GM19193 (cell line): ENCODE results near the gene PAGR1.

Experiments used
- POLR2A ChIP-seq: IDR thresholded peaks from 4 replicates; pipeline ENCODE4 v1.6.1; 2011; ENCODE audit not compliant: insufficient read depth, insufficient read length; ENCODE audit errors: extremely low read depth

PAGR1 gene

DNA sequence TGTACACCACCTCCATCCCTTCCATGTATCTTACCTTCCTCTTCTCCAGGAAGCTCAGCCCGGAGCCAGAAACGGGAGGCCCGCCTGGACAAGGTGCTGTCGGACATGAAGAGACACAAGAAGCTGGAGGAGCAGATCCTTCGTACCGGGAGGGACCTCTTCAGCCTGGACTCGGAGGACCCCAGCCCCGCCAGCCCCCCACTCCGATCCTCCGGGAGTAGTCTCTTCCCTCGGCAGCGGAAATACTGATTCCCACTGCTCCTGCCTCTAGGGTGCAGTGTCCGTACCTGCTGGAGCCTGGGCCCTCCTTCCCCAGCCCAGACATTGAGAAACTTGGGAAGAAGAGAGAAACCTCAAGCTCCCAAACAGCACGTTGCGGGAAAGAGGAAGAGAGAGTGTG is 3.6 kb downstream of the PAGR1 start:
- TF ChIP-seq POLR2A: no peak

DNA sequence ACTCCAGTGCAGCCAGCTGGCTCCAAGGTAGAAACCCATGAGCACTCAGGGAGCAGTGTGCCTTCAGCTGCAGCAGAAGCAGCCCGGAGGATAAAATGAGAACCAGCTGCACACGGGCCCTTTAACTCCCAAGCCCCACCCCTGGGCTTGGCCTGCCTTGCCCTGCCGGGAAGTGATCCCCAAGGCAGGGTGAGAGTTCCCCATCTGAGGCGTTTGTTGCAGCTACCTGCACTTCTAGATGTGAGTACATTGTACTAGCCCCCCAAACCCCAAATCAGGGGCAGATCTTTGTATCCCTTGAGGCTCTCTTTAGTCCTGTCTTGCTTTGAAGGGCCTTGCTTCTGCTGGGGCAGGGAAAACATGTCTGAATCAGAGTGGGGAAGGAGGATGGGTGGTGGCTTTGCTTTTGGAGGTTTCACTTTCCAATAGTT is 4.3 kb downstream of the PAGR1 start, which contains the start of gene MVP:
MVP (plus strand) TSS at position 192 of the 431 bp plus-strand sequence. CDS start 10,088 bp downstream, outside the sequence.
- TF ChIP-seq POLR2A: peak; percentile 66

DNA sequence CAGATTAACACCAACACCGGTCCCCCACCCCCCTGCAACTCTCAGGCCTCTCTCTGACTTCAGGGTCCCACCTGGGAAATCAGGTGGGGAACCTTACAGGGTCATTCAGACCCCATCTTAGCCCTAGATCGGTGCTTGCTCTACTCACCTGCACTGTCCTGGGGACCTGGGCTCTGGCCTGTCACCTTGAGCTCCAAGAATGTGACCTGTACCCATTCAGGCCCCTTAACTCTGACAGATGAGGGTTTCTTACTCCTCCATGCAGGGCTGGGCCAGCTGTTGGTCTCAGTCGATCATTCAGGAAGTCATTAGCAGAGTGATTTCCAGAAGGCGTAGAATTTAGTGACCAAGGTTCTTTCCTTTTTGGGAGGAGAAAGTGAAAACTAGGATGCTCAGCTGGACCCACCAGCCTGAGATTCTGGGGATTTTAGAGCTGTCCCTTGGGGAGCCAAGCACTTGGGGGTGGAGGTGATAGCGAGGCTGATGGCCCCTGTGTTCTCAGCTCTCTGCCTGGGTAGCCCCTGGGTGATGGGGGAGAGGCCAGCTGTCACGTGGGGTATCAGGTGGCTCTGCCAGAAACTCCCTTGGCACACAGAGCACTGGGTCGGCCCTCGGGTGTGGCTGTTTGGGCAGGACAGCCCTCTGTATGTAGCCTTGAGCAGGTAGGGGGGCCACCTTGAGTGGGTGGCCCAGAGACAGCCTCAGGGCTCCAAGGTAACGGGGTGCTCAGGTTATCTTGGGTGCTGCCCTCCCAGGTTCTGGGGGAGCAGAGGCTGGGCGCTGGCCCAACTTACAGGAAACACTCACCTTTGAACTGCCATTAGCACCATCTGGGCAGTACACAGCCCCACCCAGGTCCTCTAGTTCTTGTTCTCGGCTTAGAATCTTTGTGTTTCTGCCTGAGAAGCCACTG is 5.0 kb downstream of the PAGR1 start:
- TF ChIP-seq POLR2A: peak; percentile 82

- no peak for TF ChIP-seq POLR2A
Measured at GRCh38 chr16:29821643-29822115, 5.7 kb downstream of the PAGR1 start.

DNA sequence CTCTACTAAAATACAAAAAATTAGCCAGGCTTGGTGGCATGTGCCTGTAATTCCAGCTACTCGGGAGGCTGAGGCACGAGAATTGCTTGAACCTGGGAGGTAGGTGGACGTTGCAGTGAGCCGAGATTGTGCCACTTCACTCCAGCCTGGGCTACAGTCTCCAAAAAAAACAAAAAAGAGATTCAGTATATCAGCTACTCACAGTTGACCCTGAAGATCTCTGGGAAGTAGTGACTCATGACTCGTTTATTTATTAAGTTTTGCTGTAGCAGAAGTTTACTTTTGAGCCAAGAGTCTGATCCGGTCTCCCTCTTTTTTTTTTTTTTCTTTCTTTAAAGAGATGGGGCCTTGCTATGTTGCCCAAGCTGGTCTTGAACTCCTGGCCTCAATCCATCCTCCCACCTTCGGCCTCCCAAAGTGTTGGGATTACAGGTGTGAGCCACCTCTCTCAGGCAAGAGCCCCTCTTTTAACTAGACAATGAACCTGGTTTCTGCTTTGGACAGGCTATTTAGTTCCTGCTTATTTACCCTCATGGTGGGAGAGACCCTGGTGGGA is 8.7 kb downstream of the PAGR1 start:
- TF ChIP-seq POLR2A: no peak

DNA sequence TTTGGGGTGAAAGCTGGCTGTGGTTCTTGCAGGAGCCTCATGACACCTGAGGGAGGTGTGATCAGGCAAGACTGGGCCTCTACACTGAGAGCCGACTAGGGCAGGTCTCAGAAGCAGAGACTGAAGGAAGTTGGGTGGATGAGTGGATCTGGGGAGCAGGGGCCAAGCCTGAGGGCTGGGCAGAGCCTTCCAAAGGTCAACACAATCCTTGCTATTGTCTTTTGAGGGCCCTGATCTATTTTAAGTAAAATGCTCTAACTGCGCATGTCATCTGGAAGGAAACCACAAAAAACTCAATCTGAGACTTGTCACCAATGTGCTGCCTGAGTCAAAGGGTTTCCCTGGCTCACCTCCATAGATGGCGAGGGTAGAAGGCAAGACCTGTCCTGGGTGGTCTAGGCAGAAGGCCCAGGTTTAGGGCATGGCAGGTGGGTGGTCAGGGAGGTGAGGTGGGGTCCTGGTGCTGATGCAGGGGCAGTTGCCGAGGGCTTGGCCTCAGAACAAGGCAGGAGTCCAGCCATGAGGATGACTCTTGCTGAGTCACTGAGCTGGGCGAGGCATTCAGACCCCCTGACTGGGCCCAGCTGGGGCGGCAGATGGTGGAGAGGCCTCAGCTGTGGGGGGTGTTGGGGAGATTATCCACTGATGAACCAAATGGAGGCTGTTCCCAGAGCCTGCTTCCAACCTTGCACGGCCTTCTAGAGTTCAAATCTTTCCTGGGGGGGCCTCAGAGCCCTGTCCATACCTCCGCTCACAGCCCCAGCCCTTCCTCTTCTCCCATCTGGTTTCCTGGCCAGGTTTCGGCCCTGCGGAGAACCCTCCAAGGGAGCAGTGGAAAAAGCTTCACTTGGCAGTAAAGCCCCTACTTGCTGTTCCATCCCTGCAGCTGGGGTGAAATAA is 9.4 kb downstream of the PAGR1 start:
- TF ChIP-seq POLR2A: no peak

- TF ChIP-seq POLR2A: no peak
Measured at GRCh38 chr16:29826342-29826695, 10.4 kb downstream of the PAGR1 start.

GRCh38 chr16:29830774-29831173 is 14.8 kb downstream of the PAGR1 start:
- no peak for TF ChIP-seq POLR2A

DNA sequence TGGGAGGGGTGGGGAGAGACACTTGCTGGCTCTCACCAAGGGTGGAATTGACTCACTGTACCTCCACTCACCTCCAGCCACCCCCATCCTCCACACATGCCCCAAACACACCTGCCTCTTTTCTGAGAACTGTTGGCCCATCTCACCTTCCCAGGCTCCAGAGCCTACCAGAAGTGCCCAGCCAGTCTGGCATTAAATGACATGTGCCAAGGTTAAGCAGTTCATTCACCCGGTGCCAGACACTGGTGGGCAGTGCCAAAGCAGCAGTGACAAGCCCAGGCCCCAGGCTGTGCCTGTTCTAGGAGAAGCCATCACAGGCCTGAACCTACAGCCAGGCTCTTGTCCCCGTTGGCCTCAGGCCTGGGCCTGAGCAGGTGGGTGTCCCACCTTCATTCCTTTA is 15.5 kb downstream of the PAGR1 start:
- no peak for TF ChIP-seq POLR2A

GRCh38 chr16:29834079-29834478 is 18.1 kb downstream of the PAGR1 start:
- TF ChIP-seq POLR2A: no peak

GRCh38 chr16:29835926-29836325 is 20.0 kb downstream of the PAGR1 start:
- no peak for TF ChIP-seq POLR2A

- TF ChIP-seq POLR2A: no peak
Measured at GRCh38 chr16:29836623-29837022, 20.7 kb downstream of the PAGR1 start.

GRCh38 chr16:29837841-29838240 is 21.9 kb downstream of the PAGR1 start:
- TF ChIP-seq POLR2A: no peak

DNA sequence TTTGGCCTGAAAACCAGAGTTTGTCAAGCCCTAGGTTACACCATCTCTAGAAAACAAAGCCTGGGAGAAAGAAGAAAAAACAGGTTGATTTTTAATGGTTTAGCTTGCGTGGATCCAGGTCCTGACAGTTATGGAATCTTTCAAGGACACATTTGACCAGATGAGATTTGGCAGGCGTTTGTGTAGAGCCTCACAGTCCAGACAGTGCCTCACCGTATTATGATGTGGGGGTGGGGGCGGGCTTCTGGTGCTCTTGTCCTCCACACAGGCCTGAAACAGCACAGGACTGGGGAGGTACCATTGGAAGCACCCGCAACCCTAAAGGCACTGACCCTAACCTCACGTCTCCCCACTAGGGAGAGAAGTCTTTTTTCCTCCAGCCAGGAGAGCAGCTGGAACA is 23.9 kb downstream of the PAGR1 start:
- no peak for TF ChIP-seq POLR2A

DNA sequence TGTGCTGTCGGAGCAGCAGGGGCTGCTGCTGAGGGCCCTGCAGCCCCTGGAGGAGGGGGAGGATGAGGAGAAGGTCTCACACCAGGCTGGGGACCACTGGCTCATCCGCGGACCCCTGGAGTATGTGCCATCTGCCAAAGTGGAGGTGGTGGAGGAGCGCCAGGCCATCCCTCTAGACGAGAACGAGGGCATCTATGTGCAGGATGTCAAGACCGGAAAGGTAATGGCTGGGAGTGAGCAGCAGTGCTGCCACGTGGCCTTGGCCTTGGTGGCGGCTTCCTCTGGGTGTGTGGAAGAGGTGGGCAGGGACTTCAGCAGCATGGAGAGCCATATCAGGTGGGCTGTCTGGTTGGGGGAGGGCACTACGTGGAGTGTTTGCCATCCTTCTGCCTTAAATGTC is 24.3 kb downstream of the PAGR1 start:
- no peak for TF ChIP-seq POLR2A

DNA sequence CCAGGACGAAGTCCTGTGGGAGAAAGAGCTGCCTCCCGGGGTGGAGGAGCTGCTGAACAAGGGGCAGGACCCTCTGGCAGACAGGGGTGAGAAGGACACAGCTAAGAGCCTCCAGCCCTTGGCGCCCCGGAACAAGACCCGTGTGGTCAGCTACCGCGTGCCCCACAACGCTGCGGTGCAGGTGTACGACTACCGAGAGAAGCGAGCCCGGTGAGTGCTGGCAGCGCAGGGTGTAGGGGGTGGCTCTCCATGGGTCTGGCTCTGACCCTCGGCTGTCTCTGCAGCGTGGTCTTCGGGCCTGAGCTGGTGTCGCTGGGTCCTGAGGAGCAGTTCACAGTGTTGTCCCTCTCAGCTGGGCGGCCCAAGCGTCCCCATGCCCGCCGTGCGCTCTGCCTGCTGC is 25.7 kb downstream of the PAGR1 start:
- no peak for TF ChIP-seq POLR2A

- no peak for TF ChIP-seq POLR2A
Measured at GRCh38 chr16:29842732-29843346, 26.9 kb downstream of the PAGR1 start.
